LNCaP clone FGC (cell line): Measurements from ENCODE around the gene KMT2E.

Experiments
- DNase-seq: peaks from one replicate; pipeline ENCODE4 v3.0.0-alpha.2; 2011; ENCODE audit warnings: low read depth
- H3K4me3 ChIP-seq: 2 replicates; pipeline ENCODE4 v1.5.1; 2011; ENCODE audit warnings: mild to moderate bottlenecking, low read depth, low read length, control low read depth
- TF ChIP-seq, protein P1 (sequence below): IDR thresholded peaks from 2 replicates; pipeline ENCODE4 v1.5.1; 2012; ENCODE audit warnings: mild to moderate bottlenecking; ENCODE audit not compliant: control insufficient read depth, insufficient read depth; ENCODE audit errors: extremely low read depth

Gene KMT2E

DNA sequence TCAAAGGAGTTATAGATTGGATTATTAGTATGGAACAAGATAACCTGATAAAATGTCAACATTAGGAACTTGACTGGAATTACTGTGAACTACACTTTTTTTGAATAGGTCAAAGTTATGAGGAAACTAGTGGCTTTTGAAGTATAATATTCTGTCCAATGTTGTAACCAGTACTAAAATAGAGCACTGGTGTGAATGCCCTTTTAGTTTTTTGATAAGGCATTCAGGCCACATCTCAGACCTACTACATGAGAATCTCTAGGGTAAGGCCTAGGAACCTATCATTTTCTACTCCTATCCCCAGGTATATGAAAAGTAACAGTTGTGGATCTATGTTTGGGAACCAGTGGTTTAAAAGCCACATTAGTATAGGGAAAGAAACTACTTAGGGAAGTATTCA lies 16.4 kb downstream of the KMT2E start:
- no peak for DNase-seq
- no peak overlapping the region for H3K4me3 ChIP-seq
- TF ChIP-seq, protein P1, sequence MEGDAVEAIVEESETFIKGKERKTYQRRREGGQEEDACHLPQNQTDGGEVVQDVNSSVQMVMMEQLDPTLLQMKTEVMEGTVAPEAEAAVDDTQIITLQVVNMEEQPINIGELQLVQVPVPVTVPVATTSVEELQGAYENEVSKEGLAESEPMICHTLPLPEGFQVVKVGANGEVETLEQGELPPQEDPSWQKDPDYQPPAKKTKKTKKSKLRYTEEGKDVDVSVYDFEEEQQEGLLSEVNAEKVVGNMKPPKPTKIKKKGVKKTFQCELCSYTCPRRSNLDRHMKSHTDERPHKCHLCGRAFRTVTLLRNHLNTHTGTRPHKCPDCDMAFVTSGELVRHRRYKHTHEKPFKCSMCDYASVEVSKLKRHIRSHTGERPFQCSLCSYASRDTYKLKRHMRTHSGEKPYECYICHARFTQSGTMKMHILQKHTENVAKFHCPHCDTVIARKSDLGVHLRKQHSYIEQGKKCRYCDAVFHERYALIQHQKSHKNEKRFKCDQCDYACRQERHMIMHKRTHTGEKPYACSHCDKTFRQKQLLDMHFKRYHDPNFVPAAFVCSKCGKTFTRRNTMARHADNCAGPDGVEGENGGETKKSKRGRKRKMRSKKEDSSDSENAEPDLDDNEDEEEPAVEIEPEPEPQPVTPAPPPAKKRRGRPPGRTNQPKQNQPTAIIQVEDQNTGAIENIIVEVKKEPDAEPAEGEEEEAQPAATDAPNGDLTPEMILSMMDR: no peak

DNA sequence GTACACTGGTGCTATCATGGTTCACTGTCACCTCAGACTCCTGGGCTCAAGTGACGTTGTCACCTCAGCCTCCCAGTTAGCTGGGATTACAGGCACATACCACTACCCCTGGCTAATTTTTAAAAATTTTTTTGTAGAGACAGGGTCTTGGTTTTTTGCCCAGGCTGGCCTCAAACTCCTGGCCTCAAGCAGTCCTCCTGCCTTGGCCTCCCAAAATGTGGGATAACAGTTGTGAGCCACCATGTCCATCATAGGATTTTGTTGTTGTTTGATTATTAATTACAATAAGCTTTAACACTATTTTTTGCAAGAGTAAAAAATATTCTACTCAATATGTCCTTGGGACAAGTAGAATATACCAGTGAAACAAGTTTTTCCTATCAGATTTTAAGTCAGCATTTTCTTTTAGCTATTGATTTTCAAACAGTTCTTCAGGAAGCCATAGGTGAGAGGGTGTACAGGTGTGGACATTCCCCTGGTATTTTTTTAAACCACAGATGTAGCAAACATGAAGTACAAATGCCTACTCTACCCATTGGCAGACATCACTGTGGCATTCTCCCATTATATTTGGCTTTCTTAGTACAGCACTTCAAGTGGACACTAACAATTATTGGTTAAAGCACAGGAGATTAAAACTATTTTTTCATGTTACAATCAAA lies 18.7 kb downstream of the KMT2E start:
- DNase-seq: no peak
- TF ChIP-seq, protein P1: no peak
- H3K4me3 ChIP-seq: no peak overlapping the region

DNA sequence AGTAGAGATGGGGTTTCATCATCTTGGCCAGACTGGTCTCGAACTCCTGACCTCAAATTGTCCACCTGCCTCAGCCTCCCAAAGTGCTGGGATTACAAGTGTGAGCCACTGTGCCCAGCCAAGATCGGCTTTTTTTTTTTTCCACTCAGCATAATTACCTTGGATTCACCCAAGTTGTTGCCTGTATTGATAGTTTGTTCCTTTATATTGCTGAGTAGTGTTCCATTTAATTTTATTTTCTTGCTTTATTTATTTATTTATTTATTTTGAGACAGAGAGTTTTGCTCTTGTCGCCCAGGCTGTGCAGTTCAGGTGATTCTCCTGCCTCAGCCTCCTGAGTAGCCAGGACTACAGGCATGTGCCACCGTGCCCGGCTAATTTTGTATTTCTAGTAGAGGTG lies 21.3 kb downstream of the KMT2E start:
- TF ChIP-seq, protein P1: no peak
- DNase-seq: no peak
- no peak overlapping the region for H3K4me3 ChIP-seq

DNA sequence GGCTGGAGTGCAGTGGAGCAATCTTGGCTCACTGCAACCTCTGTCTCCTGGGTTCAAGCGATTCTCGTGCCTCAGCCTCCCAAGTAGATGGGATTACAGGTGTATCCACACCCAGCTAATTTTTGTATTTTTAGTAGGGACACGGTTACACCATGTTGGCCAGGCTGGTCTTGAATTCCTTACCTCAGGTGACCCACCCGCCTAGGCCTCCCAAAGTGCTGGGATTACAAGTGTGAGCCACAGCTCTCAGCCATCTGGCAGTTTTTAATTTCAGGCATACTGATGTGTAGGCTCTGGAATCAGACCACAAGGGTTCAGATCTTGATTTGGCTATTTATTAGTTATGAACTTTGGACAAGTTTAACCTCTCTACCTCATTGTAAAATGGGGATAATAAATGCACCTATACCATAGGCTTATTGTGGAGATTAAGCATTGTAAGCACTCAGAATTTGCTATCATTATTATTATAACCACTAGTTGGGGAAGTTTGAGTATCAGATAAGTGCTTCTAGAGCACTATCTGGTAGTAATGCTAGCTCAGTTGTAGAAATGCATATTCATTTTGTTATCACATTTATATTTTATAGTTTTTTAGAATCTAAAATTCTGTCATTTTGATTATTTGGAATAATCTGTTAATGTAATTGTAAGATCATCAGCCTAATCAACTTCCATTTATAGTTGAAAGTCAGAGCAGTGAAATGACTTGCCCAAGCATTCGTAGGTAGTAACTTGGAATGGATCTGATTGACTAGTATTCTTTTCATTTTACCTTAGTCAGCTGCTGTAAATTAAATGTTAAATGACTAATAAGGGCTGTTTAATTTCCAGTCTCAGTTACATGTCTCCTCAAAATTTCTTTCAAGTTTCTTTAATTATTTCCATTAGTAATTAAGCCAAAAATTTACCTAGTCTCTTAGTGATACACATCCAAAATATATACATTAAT lies 22.5 kb downstream of the KMT2E start:
- TF ChIP-seq, protein P1: no peak
- no peak for DNase-seq
- H3K4me3 ChIP-seq: no peak overlapping the region

DNA sequence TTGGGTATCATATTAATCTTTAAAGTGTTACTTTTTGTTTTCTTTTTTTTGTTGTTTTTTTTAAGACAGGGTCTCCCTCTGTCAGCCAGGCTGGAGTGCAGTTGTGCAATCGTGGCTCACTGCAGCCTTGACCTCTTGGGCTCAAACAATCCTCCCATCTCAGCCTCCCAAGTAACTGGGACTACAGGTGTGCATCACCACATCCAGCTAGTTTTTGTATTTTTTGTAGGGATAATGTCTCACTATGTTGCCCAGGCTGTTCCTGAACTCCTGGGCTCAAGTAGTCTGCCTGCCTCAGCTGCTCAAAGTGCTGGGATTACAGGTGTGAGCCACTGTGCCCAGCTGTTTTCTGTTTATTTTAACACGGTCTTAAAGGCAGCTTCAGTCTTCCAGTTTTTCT lies 23.3 kb downstream of the KMT2E start:
- no peak for DNase-seq
- TF ChIP-seq, protein P1: no peak
- H3K4me3 ChIP-seq: no peak overlapping the region

DNA sequence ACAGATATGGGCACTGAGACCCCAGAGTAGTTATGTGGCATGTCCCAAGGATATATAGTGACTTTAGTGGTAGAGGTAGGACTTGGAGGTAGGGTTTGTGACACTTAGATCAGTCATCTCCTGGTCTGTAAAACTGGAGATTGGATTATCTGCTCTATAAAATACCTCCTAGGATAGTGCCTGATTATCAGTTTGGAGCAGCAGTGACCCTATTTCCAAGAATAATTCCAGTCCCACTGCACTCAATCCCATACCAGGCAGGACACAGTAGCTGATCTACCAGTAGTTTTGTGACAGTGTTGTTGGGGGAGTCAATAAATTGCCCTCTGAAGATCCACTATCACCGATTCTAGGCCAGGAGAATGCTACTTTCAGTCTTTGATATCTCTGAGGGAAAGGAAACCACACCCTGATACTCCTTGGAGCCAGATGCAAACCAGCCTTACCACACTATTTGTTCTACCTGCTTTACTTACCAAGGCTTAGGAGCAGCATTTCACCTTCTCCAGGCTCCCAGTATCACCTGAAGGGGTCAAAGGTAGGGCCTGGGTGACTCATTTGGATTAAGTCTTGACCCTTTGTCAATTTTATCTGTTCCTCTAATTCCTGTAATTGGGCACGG lies 30.6 kb downstream of the KMT2E start:
- no peak overlapping the region for H3K4me3 ChIP-seq
- TF ChIP-seq, protein P1: no peak
- DNase-seq: no peak
